ENCODE results near the gene CFAP20DC. TPM values are rescaled to one million over a fixed set of nuclear protein-coding genes. Genes with fewer than 3 reads are reported as not detected.

CFAP20DC gene
- total RNA-seq, 1 donor from 2014 or later = 5.4 TPM

DNA sequence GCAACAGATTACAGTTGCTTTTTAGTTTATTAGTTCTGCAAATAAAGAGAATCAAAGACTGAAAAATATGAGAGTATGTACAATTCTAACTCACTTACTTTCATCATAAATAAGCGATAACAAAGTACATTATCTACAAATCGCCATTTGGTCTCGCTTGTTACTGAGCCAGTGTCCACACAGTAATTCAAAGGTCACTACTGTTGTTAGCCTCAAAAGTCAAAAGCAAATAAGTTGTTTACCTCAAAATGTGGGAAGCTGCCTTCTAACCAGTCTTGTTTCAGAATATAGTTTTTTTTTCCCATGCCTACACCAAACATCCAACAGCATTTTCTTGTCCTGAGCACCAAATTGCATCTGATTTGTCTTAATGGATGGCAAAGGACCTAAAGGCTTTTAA, 255.9 kb downstream of the CFAP20DC start:
- no peak for DNase-seq (ENCODE audit: extremely low spot score in 2 of 2)
- intact Hi-C loops (cut with DNase I) = no loop called here
- H3K9me3 ChIP-seq = no peaks in the 10 kb centered on the region
- no peaks in the 10 kb centered on the region for H3K27me3 ChIP-seq
- H3K27ac ChIP-seq = no peak overlapping the region
- no peaks in the 10 kb centered on the region for H3K36me3 ChIP-seq
- no peak overlapping the region for H3K4me3 ChIP-seq
- TF ChIP-seq, protein P1, sequence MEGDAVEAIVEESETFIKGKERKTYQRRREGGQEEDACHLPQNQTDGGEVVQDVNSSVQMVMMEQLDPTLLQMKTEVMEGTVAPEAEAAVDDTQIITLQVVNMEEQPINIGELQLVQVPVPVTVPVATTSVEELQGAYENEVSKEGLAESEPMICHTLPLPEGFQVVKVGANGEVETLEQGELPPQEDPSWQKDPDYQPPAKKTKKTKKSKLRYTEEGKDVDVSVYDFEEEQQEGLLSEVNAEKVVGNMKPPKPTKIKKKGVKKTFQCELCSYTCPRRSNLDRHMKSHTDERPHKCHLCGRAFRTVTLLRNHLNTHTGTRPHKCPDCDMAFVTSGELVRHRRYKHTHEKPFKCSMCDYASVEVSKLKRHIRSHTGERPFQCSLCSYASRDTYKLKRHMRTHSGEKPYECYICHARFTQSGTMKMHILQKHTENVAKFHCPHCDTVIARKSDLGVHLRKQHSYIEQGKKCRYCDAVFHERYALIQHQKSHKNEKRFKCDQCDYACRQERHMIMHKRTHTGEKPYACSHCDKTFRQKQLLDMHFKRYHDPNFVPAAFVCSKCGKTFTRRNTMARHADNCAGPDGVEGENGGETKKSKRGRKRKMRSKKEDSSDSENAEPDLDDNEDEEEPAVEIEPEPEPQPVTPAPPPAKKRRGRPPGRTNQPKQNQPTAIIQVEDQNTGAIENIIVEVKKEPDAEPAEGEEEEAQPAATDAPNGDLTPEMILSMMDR (IDR thresholded peaks at IDR 0.05) = no peak
- TF ChIP-seq POLR2AphosphoS5 (IDR thresholded peaks at IDR 0.05; ENCODE audit: insufficient read depth in 1 of 2, low read depth in 1 of 2) (no peak), POLR2A (IDR thresholded peaks at IDR 0.05) (no peak)
- no peaks in the 10 kb centered on the region for H3K4me1 ChIP-seq

DNA sequence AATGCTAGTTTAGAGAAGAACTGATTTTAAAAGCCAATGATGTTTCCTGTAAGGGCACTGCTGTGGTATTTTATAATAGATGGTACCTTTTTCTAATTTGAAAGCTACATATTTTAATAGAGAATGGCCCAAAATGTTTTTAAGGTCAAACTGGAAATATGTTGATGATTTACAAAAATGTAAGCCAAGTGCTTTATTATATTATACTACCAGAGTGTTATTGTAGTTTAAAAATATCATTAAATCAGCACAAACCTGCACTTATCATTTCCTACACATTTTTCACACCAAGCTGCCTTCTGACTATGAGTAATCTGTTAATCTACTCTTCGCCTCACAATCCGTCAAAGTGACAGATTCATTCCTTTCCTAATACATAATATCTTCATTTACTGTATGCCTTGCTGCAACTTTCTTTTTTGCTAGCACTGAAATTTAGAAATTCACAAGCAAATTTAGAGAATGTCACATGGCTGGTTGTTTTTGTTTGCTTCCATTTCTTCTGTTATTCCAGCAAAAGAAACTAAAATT, 256.8 kb downstream of the CFAP20DC start:
- Histone ChIP-seq H3K27ac (no peak overlapping the region), H3K9me3 (no peaks in the 10 kb centered on the region), H3K27me3 (no peaks in the 10 kb centered on the region), H3K4me1 (no peaks in the 10 kb centered on the region), H3K36me3 (no peaks in the 10 kb centered on the region), H3K4me3 (no peak overlapping the region)
- no peak for TF ChIP-seq POLR2AphosphoS5 (IDR thresholded peaks at IDR 0.05; ENCODE audit: insufficient read depth in 1 of 2, low read depth in 1 of 2)
- TF ChIP-seq POLR2A (IDR thresholded peaks at IDR 0.05) = no peak
- TF ChIP-seq, protein P1 (IDR thresholded peaks at IDR 0.05) = no peak
- intact Hi-C loops (cut with DNase I) = no loop called here
- no peak for DNase-seq (ENCODE audit: extremely low spot score in 2 of 2)

DNA sequence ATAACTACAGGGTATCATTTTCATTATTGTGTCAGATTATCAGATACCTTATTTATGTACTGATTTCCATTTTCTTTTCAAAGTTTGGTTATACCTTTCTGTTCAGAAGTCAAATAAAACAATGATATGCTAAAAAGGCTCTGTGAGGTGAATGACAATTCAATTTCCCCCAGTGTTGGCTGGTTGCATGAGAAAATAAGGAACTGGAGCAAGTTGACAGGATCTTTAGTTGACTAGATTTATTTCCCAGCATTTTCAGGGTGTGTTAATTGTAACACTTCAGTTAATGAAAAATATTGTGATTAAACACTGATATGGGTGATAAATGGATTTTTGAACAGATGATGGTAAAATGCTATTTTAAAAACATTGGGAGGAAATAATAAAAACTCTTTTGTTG, 260.4 kb downstream of the CFAP20DC start:
- Histone ChIP-seq H3K36me3 (no peaks in the 10 kb centered on the region), H3K9me3 (no peaks in the 10 kb centered on the region), H3K27me3 (no peaks in the 10 kb centered on the region), H3K4me3 (no peak overlapping the region), H3K4me1 (no peaks in the 10 kb centered on the region), H3K27ac (no peak overlapping the region)
- DNase-seq (ENCODE audit: extremely low spot score in 2 of 2) = no peak
- intact Hi-C loops (cut with DNase I) = no loop called here
- TF ChIP-seq, protein P1 (IDR thresholded peaks at IDR 0.05) = no peak

DNA sequence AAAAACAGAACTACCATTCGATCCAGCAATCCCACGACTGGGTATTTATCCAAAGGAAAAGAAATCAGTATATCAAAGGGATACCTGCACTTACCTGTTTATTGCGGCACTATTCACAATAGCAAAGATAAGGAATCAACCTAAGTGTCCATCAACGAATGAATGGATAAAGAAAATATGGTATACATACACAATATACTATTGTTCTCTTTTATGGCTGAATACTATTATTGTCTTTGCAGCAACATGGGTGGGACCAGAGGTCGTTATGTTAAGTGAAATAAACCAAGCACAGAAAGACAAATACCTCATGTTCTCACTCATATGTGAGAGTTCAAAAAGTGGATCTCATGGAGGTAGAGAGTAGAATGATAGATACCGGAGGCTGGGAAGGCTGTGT, 264.9 kb downstream of the CFAP20DC start:
- intact Hi-C loops (cut with DNase I) = no loop called here
- no peaks in the 10 kb centered on the region for H3K4me1 ChIP-seq
- peaks cover under 1% of the 10 kb centered on the region for H3K9me3 ChIP-seq
- H3K4me3 ChIP-seq = no peak overlapping the region
- TF ChIP-seq POLR2A (IDR thresholded peaks at IDR 0.05) (no peak), POLR2AphosphoS5 (IDR thresholded peaks at IDR 0.05; ENCODE audit: insufficient read depth in 1 of 2, low read depth in 1 of 2) (no peak)
- TF ChIP-seq, protein P1 (IDR thresholded peaks at IDR 0.05) = no peak
- H3K27me3 ChIP-seq = no peaks in the 10 kb centered on the region
- no peak overlapping the region for H3K27ac ChIP-seq
- no peak for DNase-seq (ENCODE audit: extremely low spot score in 2 of 2)
- no peaks in the 10 kb centered on the region for H3K36me3 ChIP-seq

DNA sequence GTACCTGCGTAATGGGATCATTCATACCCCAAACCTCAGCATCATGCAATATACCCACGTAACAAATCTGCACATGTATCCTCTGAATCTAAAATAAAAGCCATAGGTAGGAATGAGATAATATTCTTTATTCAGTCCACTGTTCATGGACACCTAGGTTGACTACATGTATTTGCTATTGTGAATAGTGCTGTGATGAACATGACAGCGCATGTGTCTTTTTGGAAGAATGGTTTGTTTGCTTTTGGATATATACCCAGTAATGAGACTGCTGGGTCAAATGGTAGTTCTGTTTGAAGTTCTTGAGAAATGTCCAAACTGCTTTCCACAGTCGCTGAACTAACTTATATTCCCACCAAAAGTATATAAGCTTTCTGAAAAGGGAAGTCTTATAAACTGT, 265.4 kb downstream of the CFAP20DC start:
- Histone ChIP-seq H3K27me3 (no peaks in the 10 kb centered on the region), H3K4me1 (no peaks in the 10 kb centered on the region), H3K36me3 (no peaks in the 10 kb centered on the region), H3K4me3 (no peak overlapping the region), H3K9me3 (peaks cover 5% of the 10 kb centered on the region), H3K27ac (no peak overlapping the region)
- TF ChIP-seq POLR2A (IDR thresholded peaks at IDR 0.05) (no peak), POLR2AphosphoS5 (IDR thresholded peaks at IDR 0.05; ENCODE audit: insufficient read depth in 1 of 2, low read depth in 1 of 2) (no peak)
- TF ChIP-seq, protein P1 (IDR thresholded peaks at IDR 0.05) = no peak
- intact Hi-C loops (cut with DNase I) = no loop called here
- no peak for DNase-seq (ENCODE audit: extremely low spot score in 2 of 2)

Measured in vagina (tissue), 2 donors.